GM10847 (cell line): Measurements from ENCODE around the gene RHOF.

Source experiments
- POLR2A ChIP-seq: IDR thresholded peaks from 2 replicates; pipeline ENCODE4 v1.6.1; 2011; ENCODE audit not compliant: insufficient read length; ENCODE audit errors: extremely low read depth

The RHOF gene

DNA sequence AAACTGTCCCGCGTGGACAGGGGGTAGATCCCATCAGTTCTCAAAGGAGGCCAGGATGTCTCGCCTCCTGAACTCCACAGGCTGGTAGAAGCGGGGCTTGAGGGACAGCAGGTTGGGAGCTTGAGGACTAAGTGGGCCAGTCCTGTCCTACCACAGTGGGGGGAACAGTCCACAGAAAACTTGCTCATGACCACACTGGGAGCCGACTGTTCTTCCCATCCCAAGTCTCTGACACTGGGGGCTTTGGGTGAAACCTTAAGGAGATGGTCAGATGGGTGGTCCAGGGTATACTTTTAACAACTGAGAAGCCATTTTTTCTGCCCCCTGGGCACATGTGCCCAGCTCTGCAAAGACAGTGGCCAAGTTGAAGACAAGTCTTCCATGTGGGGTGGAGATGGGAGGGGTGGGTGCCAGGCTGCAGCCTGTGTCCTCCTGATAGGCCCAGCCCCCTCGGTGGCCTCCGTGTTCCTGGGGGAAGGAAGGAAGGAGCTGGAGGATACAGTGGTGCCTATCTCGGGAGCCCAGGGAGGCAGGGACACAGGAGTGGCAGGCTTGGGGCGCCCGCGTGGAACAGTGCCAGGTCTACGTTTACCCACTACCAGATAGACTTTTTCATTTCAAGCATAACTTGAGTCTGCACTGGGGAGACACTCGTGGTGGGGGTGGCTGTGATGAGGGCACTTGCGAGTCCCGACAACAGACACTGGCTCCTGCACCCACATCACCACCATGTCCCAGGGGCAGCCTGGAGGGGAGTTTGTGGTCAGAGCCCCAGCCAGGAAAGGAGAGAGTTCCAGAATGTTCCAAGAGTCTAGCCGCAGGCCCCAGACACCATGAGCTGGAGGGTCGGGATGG, 14.7 kb downstream of the RHOF start:
- TF ChIP-seq POLR2A, result no peak

- no peak for TF ChIP-seq POLR2A
These were observed 17.0 kb downstream of the RHOF start for GRCh38 chr12:121776190-121777098.

GRCh38 chr12:121775501-121775900, 18.0 kb downstream of the RHOF start:
- no peak for TF ChIP-seq POLR2A

- no peak for TF ChIP-seq POLR2A
These were observed 18.5 kb downstream of the RHOF start for GRCh38 chr12:121774968-121775474.

DNA sequence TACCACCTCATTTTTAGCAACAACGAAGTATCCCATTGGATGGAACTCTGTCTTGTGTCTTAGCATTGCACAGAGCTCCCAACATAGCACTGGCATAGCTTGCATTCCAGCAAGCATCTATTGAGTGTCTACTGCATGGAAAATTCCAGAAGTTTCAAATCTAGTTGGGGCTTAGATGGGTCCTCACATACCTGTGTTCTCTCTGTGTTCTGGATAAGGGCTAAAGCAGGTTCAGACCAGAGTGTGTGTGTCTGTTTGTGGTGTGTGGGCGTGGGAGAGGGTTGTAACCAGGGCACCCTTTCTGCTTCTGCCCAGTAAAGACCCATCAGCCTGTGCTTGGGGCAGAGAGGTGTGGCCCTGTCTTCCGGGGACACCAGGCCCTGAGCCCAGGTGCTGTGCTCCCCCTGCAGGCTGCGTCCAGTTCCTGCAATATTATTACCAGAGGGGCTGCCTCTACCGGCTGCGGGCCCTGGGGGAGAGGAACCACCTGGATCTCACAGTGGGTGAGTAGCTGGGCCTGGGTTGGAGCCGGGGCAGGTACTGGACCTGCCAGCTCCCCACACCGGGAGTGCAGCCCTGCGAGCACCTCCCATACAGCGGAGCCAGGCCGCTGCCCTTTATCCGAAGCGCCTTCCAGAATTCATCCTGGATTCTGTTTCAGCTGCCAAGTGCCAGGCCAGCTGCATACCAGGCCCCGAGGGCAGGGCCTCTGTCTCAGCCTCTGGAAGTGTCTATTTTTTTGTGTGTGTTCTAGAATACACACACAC, 20.3 kb downstream of the RHOF start:
- no peak for TF ChIP-seq POLR2A

- TF ChIP-seq POLR2A, result no peak
These were observed 22.5 kb downstream of the RHOF start for GRCh38 chr12:121770813-121771625.

GRCh38 chr12:121770388-121770787, 23.1 kb downstream of the RHOF start:
- no peak for TF ChIP-seq POLR2A

GRCh38 chr12:121769831-121770301, 23.6 kb downstream of the RHOF start:
- TF ChIP-seq POLR2A, result no peak

DNA sequence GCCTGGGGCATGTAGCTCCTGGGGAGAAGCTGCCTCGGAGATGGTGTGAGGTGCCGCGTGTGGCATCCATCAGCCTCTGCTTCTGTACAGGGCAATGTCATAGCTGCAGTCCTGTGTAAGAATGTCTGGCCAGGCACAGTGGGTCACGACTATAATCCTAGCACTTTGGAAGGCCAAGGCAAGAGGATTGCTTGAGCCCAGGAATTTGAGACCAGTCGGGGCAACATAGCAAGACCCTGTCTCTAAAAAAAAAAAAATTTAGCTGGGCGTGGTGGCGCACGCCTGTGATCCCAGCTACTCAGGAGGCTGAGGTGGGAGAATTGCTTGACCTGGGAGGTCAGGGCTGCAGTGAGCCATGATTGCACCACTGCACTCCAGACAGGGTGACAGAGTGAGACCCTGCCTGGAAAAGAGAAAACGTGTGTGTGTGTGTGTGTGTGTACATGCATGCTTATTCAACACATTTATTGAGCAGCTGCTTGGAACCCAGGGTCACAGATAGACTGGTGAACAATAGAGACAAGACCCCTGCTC, 24.1 kb downstream of the RHOF start:
- no peak for TF ChIP-seq POLR2A

DNA sequence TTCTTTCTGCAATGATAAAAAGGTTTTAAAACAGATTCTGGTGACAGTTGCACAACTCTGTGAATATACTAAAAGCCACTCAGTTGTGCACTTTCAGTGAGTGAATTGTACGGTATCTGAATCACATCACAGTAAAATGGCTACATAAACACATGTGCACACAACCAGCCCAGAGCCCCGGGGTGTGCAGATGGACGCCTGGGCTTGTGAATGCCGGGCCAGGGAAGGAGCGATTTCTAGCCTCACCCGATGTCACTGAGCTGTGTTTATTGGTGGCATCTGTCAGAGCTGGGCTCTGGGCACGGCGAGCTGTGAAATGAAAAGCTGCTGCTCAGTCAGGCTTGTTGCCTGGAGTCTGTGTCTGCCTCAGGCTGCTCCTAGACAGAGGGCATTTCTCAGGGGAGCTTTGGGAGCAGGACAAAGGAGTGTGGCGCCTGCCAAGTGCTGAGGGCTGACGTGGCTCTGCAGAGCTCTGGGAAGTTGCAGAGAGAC, 25.9 kb downstream of the RHOF start:
- TF ChIP-seq POLR2A, result no peak

GRCh38 chr12:121766290-121767039, 27.0 kb downstream of the RHOF start:
- no peak for TF ChIP-seq POLR2A

DNA sequence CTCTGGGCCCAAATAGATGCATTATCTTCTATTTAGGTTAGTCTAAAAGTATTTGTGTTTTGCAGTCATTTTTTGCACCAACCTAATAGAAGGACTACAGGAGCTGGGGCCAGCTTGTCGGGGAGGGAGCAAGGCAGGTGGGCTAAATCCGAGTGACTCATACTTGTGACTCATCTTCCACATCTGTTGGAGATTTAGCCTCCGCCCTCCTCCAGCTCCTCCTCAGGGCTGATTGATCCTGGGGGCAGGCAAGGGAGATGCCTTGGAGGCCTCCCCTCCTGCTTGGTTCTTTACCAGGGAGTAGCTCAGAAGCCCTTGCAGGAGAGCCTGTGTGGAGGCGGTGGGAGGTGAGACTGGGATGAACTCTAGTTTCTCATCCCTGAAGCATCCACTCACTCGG, 27.9 kb downstream of the RHOF start:
- TF ChIP-seq POLR2A, result no peak

DNA sequence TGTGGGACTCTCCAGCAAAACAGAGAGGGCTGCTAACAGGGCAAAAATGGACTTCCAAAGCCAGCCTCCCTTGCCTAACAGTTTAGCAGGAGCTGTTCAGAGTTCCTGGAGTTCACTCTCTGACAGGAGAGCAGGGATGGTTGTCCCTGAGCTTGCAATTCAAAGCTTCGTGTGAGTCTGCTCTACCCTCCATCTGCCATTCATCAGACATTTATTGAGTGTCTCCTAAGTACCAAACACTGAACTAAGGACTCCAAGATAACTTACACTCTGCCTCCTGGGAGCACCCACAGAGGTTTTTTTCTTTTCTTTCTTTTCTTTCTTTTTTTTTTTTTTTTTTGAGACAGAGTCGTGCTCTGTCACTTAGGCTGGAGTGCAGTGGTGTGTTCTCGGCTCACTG, 28.7 kb downstream of the RHOF start:
- no peak for TF ChIP-seq POLR2A
